ENCODE measurements around the gene ADGRB3.
"Not testable (repeated sequence)": the region's sequence is repeated elsewhere in the genome, so short reads cannot be mapped to it uniquely, and the experiment has no call there.

Gene ADGRB3

GRCh38 chr6:68852791-68853190 lies 217.7 kb downstream of the ADGRB3 start:
- DNase-seq, result no peak

GRCh38 chr6:68859233-68859632 lies 224.2 kb downstream of the ADGRB3 start:
- no peak for DNase-seq

- DNase-seq, result no peak
Measured at GRCh38 chr6:68868646-68869045, 233.6 kb downstream of the ADGRB3 start.

- DNase-seq, result no peak
Measured at GRCh38 chr6:68873236-68873635, 238.2 kb downstream of the ADGRB3 start.

- no peak for DNase-seq
Measured at GRCh38 chr6:68874747-68875146, 239.7 kb downstream of the ADGRB3 start.

GRCh38 chr6:68875403-68875802 lies 240.3 kb downstream of the ADGRB3 start:
- no peak for DNase-seq

- DNase-seq, result peak; percentile 16
Measured at GRCh38 chr6:68876792-68877493, 241.9 kb downstream of the ADGRB3 start.

GRCh38 chr6:68880050-68880813 lies 245.2 kb downstream of the ADGRB3 start:
- DNase-seq, result no peak

GRCh38 chr6:68883325-68883724 lies 248.2 kb downstream of the ADGRB3 start:
- DNase-seq, result not testable (repeated sequence)

- DNase-seq, result no peak
Measured at GRCh38 chr6:68891419-68891818, 256.3 kb downstream of the ADGRB3 start.

- no peak for DNase-seq
Measured at GRCh38 chr6:68892452-68892851, 257.4 kb downstream of the ADGRB3 start.

- DNase-seq, result no peak
Measured at GRCh38 chr6:68895929-68896328, 260.8 kb downstream of the ADGRB3 start.

- no peak for DNase-seq
Measured at GRCh38 chr6:68901044-68901443, 266.0 kb downstream of the ADGRB3 start.

GRCh38 chr6:68911334-68911733 lies 276.3 kb downstream of the ADGRB3 start:
- no peak for DNase-seq

- DNase-seq, result no peak
Measured at GRCh38 chr6:68911811-68912210, 276.7 kb downstream of the ADGRB3 start.

GRCh38 chr6:68912805-68913204 lies 277.7 kb downstream of the ADGRB3 start:
- DNase-seq, result not testable (repeated sequence)

- no peak for DNase-seq
Measured at GRCh38 chr6:68915586-68915985, 280.5 kb downstream of the ADGRB3 start.

- DNase-seq, result no peak
Measured at GRCh38 chr6:68919537-68919936, 284.5 kb downstream of the ADGRB3 start.

GRCh38 chr6:68941345-68941744 lies 306.3 kb downstream of the ADGRB3 start:
- no peak for DNase-seq

GRCh38 chr6:68947721-68948120 lies 312.6 kb downstream of the ADGRB3 start:
- no peak for DNase-seq

- no peak for DNase-seq
Measured at GRCh38 chr6:68951270-68951669, 316.2 kb downstream of the ADGRB3 start.

GRCh38 chr6:68958327-68958726 lies 323.2 kb downstream of the ADGRB3 start:
- peak; percentile 24 for DNase-seq

- DNase-seq, result peak; percentile 63
Measured at GRCh38 chr6:68967549-68968300, 332.6 kb downstream of the ADGRB3 start.

GRCh38 chr6:68968301-68968649 lies 333.2 kb downstream of the ADGRB3 start:
- DNase-seq, result no peak

Measured in NCI-H748 treated with DMSO at 0.1 percent for 48 hours (cell line).